GM12878 (cell line): Measurements from ENCODE around the gene LSR. TPM values are rescaled to one million over a fixed set of nuclear protein-coding genes. Genes with fewer than 3 reads are reported as not detected.

Source experiments
- polyA plus RNA-seq, 11 experiments: library from polyadenylated mRNA; depleted of rRNA in 4 of 11; unstranded in 6 of 11; stranded (reverse) in 5 of 11; fragments of >200 nt; fragmentation: Nextera tagmentation in 4 of 11; fragmentation: Illumina TruSeq in 1 of 11; extraction: Ambion mirVana in 4 of 11; extraction: Trizol in 1 of 11; gene quantifications; 1 replicate in 1 of 11; 2 replicates in 10 of 11; pipeline versions ENCODE4 v1.2.1 to v1.2.3, GENCODE V29; 2011 to 2016; ENCODE audit warnings: inconsistent platforms in 2 of 11, missing spikeins in 2 of 11, low read depth in 1 of 11
- total RNA-seq, 4 experiments: library from RNA; depleted of rRNA in 3 of 4; stranded (reverse); fragments of >200 nt in 3 of 4; fragmentation: Illumina TruSeq in 1 of 4; extraction: Trizol in 1 of 4; gene quantifications; 2 replicates each; pipeline versions ENCODE4 v1.2.1 to v1.2.3, GENCODE V29; 2013 to 2021

The LSR gene
- total and polyA plus RNA-seq, 10 of the 15 experiments (the other 5 are each of a cell fraction or from before 2014, with no cell fraction given) = 0.26 to 53.9 (median 26.3) TPM

Other genes starting within 250 kb of the LSR start
Only the 7 nearest of the 18 such genes appear.
- 87.9 and 98.5 TPM in 2 replicates for gene FXYD5, start 94.3 kb upstream of the LSR start, total RNA-seq (2014; rRNA removed)
- gene FXYD5, start 94.3 kb upstream of the LSR start, total RNA-seq (2014; rRNA removed; fragmentation: Illumina TruSeq; extraction: Trizol) = 81.3 and 93.1 TPM in 2 replicates
- 94.7 and 106 TPM in 2 replicates for gene FXYD5, start 94.3 kb upstream of the LSR start, total RNA-seq (2021)
- gene FXYD5, start 94.3 kb upstream of the LSR start, polyA plus RNA-seq (2011; rRNA removed) = 46.4 and 82.4 TPM in 2 replicates
- 117 and 159 TPM in 2 replicates for gene FXYD5, start 94.3 kb upstream of the LSR start, polyA plus RNA-seq (2014; fragmentation: Illumina TruSeq; extraction: Trizol)
- 10 to 100 TPM; 30.0 to 50.9 TPM for gene FXYD5, start 94.3 kb upstream of the LSR start, polyA plus RNA-seq (2014; fragmentation: Nextera tagmentation; extraction: Ambion mirVana)
- 63.2 and 73.1 TPM in 2 replicates for gene FXYD5, start 94.3 kb upstream of the LSR start, polyA plus RNA-seq (2014; rRNA removed)
- 100 to 1,000 TPM; 105 to 118 TPM for gene FXYD5, start 94.3 kb upstream of the LSR start, polyA plus RNA-seq (2016; fragmentation: Nextera tagmentation; extraction: Ambion mirVana)
- not detected in 2 replicates for gene FAM187B, start 20.3 kb upstream of the LSR start, total RNA-seq (2014; rRNA removed)
- gene FAM187B, start 20.3 kb upstream of the LSR start, total RNA-seq (2014; rRNA removed; fragmentation: Illumina TruSeq; extraction: Trizol) = not detected in 2 replicates
- gene FAM187B, start 20.3 kb upstream of the LSR start, total RNA-seq (2021) = not detected in 2 replicates
- 0.05 TPM in 1 of 2 replicates, not detected in the other for gene FAM187B, start 20.3 kb upstream of the LSR start, polyA plus RNA-seq (2011; rRNA removed)
- not detected in 2 replicates for gene FAM187B, start 20.3 kb upstream of the LSR start, polyA plus RNA-seq (2014; fragmentation: Illumina TruSeq; extraction: Trizol)
- not detected for gene FAM187B, start 20.3 kb upstream of the LSR start, polyA plus RNA-seq (2014; fragmentation: Nextera tagmentation; extraction: Ambion mirVana)
- gene FAM187B, start 20.3 kb upstream of the LSR start, polyA plus RNA-seq (2014; rRNA removed) = not detected in 2 replicates
- not detected for gene FAM187B, start 20.3 kb upstream of the LSR start, polyA plus RNA-seq (2016; fragmentation: Nextera tagmentation; extraction: Ambion mirVana)
- 80.2 and 94.2 TPM in 2 replicates for gene USF2, start 20.0 kb downstream of the LSR start, total RNA-seq (2014; rRNA removed)
- 49.2 and 62.2 TPM in 2 replicates for gene USF2, start 20.0 kb downstream of the LSR start, total RNA-seq (2014; rRNA removed; fragmentation: Illumina TruSeq; extraction: Trizol)
- gene USF2, start 20.0 kb downstream of the LSR start, total RNA-seq (2021) = 131 and 143 TPM in 2 replicates
- gene USF2, start 20.0 kb downstream of the LSR start, polyA plus RNA-seq (2011; rRNA removed) = 108 and 157 TPM in 2 replicates
- gene USF2, start 20.0 kb downstream of the LSR start, polyA plus RNA-seq (2014; fragmentation: Illumina TruSeq; extraction: Trizol) = 47.1 and 68.9 TPM in 2 replicates
- gene USF2, start 20.0 kb downstream of the LSR start, polyA plus RNA-seq (2014; fragmentation: Nextera tagmentation; extraction: Ambion mirVana) = 1 to 10 TPM in 1 of 2 experiments, under 1 TPM in 1; 0.56 to 2.1 TPM
- 131 and 157 TPM in 2 replicates for gene USF2, start 20.0 kb downstream of the LSR start, polyA plus RNA-seq (2014; rRNA removed)
- gene USF2, start 20.0 kb downstream of the LSR start, polyA plus RNA-seq (2016; fragmentation: Nextera tagmentation; extraction: Ambion mirVana) = 10 to 100 TPM; 13.4 to 13.6 TPM
- 0.45 TPM in 1 of 2 replicates, not detected in the other for gene HAMP, start 33.5 kb downstream of the LSR start, total RNA-seq (2014; rRNA removed)
- gene HAMP, start 33.5 kb downstream of the LSR start, total RNA-seq (2014; rRNA removed; fragmentation: Illumina TruSeq; extraction: Trizol) = 0.36 TPM in 1 of 2 replicates, not detected in the other
- gene HAMP, start 33.5 kb downstream of the LSR start, total RNA-seq (2021) = not detected in 2 replicates
- gene HAMP, start 33.5 kb downstream of the LSR start, polyA plus RNA-seq (2011; rRNA removed) = 0.03 TPM in 1 of 2 replicates, not detected in the other
- gene HAMP, start 33.5 kb downstream of the LSR start, polyA plus RNA-seq (2014; fragmentation: Illumina TruSeq; extraction: Trizol) = 0.10 TPM in 1 of 2 replicates, not detected in the other
- gene HAMP, start 33.5 kb downstream of the LSR start, polyA plus RNA-seq (2014; fragmentation: Nextera tagmentation; extraction: Ambion mirVana) = under 1 TPM; 0.58 to 0.71 TPM
- 0.53 TPM in 1 of 2 replicates, not detected in the other for gene HAMP, start 33.5 kb downstream of the LSR start, polyA plus RNA-seq (2014; rRNA removed)
- gene HAMP, start 33.5 kb downstream of the LSR start, polyA plus RNA-seq (2016; fragmentation: Nextera tagmentation; extraction: Ambion mirVana) = under 1 TPM; 0.23 to 0.63 TPM
- gene MAG, start 43.2 kb downstream of the LSR start, total RNA-seq (2014; rRNA removed) = 0.11 and 0.17 TPM in 2 replicates
- gene MAG, start 43.2 kb downstream of the LSR start, total RNA-seq (2014; rRNA removed; fragmentation: Illumina TruSeq; extraction: Trizol) = 0.05 and 0.09 TPM in 2 replicates
- gene MAG, start 43.2 kb downstream of the LSR start, total RNA-seq (2021) = 0.27 and 0.56 TPM in 2 replicates
- 0.03 and 0.23 TPM in 2 replicates for gene MAG, start 43.2 kb downstream of the LSR start, polyA plus RNA-seq (2011; rRNA removed)
- 0.06 TPM in 2 replicates for gene MAG, start 43.2 kb downstream of the LSR start, polyA plus RNA-seq (2014; fragmentation: Illumina TruSeq; extraction: Trizol)
- not detected for gene MAG, start 43.2 kb downstream of the LSR start, polyA plus RNA-seq (2014; fragmentation: Nextera tagmentation; extraction: Ambion mirVana)
- 0.63 and 0.82 TPM in 2 replicates for gene MAG, start 43.2 kb downstream of the LSR start, polyA plus RNA-seq (2014; rRNA removed)
- under 1 TPM; 0.16 to 0.23 TPM for gene MAG, start 43.2 kb downstream of the LSR start, polyA plus RNA-seq (2016; fragmentation: Nextera tagmentation; extraction: Ambion mirVana)
- gene CD22, start 80.2 kb downstream of the LSR start, total RNA-seq (2014; rRNA removed) = 238 and 245 TPM in 2 replicates
- 124 and 140 TPM in 2 replicates for gene CD22, start 80.2 kb downstream of the LSR start, total RNA-seq (2014; rRNA removed; fragmentation: Illumina TruSeq; extraction: Trizol)
- gene CD22, start 80.2 kb downstream of the LSR start, total RNA-seq (2021) = 261 and 294 TPM in 2 replicates
- gene CD22, start 80.2 kb downstream of the LSR start, polyA plus RNA-seq (2011; rRNA removed) = 216 and 271 TPM in 2 replicates
- gene CD22, start 80.2 kb downstream of the LSR start, polyA plus RNA-seq (2014; fragmentation: Illumina TruSeq; extraction: Trizol) = 288 and 344 TPM in 2 replicates
- 10 to 100 TPM; 23.0 to 24.4 TPM for gene CD22, start 80.2 kb downstream of the LSR start, polyA plus RNA-seq (2014; fragmentation: Nextera tagmentation; extraction: Ambion mirVana)
- gene CD22, start 80.2 kb downstream of the LSR start, polyA plus RNA-seq (2014; rRNA removed) = 316 and 325 TPM in 2 replicates
- gene CD22, start 80.2 kb downstream of the LSR start, polyA plus RNA-seq (2016; fragmentation: Nextera tagmentation; extraction: Ambion mirVana) = 10 to 100 TPM; 78.2 to 81.0 TPM
- 0.27 and 0.28 TPM in 2 replicates for gene FFAR1, start 98.9 kb downstream of the LSR start, total RNA-seq (2014; rRNA removed)
- gene FFAR1, start 98.9 kb downstream of the LSR start, total RNA-seq (2014; rRNA removed; fragmentation: Illumina TruSeq; extraction: Trizol) = 0.13 TPM in 1 of 2 replicates, not detected in the other
- 0.43 and 0.62 TPM in 2 replicates for gene FFAR1, start 98.9 kb downstream of the LSR start, total RNA-seq (2021)
- 0.13 and 0.15 TPM in 2 replicates for gene FFAR1, start 98.9 kb downstream of the LSR start, polyA plus RNA-seq (2011; rRNA removed)
- gene FFAR1, start 98.9 kb downstream of the LSR start, polyA plus RNA-seq (2014; fragmentation: Illumina TruSeq; extraction: Trizol) = 0.10 TPM in 1 of 2 replicates, not detected in the other
- gene FFAR1, start 98.9 kb downstream of the LSR start, polyA plus RNA-seq (2014; fragmentation: Nextera tagmentation; extraction: Ambion mirVana) = under 1 TPM; 0.05 to 0.07 TPM
- 0.32 and 0.51 TPM in 2 replicates for gene FFAR1, start 98.9 kb downstream of the LSR start, polyA plus RNA-seq (2014; rRNA removed)
- not detected for gene FFAR1, start 98.9 kb downstream of the LSR start, polyA plus RNA-seq (2016; fragmentation: Nextera tagmentation; extraction: Ambion mirVana)